Measurements from ENCODE around the gene SIRPD.
"Not testable (repeated sequence)": the region's sequence is repeated elsewhere in the genome, so short reads cannot be mapped to it uniquely, and the experiment has no call there.

SIRPD gene

DNA sequence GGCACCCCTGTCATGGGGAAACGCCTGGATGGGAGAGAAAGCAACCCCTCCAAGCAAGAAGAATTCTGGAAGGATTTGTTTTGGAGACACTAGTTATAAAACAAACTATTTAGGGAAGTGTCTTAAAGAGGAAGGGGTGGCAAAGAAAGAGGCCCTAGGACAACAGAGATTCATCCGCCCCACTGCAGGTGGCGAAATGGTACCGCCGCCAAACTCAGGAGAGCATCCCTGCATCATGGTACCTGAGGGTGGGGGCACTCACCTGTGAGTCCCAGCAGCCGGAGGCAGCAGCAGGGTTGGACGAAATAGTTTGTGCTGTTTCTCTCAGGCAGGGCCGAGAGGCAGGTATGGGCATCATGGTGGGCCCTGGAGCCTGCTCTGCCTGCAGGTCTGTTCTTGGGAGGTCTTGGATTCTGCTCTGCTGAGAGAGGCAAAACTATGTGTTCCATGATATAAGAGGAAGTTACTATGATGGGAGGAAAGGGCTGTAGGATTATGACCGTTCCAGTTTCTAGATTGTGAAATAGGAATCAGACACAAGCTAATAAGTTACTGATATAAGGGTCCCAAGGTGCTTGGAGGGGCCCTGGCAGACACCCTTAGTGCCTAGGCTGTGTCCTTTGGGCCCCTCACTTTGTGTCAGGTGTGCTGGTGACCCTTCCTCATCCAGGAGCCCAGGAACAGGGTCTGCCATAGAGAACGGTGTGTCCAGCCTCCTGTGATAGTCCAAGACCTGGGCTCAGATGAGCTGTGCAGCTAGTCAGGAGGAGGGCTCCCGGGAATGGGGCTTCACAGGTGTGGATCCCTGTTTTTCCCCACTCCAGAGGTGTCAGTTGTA lies 20.4 kb downstream of the SIRPD start:
- no peak for DNase-seq

GRCh38 chr20:1535420-1536175 lies 21.9 kb downstream of the SIRPD start:
- DNase-seq = no peak

- no peak for DNase-seq
Measured at GRCh38 chr20:1534526-1534925, 23.0 kb downstream of the SIRPD start.

- no peak for DNase-seq
Measured at GRCh38 chr20:1533059-1533458, 24.4 kb downstream of the SIRPD start.

- DNase-seq = peak; percentile 39
Measured at GRCh38 chr20:1528811-1529210, 28.7 kb downstream of the SIRPD start.

GRCh38 chr20:1527923-1528322 lies 29.6 kb downstream of the SIRPD start:
- no peak for DNase-seq

DNA sequence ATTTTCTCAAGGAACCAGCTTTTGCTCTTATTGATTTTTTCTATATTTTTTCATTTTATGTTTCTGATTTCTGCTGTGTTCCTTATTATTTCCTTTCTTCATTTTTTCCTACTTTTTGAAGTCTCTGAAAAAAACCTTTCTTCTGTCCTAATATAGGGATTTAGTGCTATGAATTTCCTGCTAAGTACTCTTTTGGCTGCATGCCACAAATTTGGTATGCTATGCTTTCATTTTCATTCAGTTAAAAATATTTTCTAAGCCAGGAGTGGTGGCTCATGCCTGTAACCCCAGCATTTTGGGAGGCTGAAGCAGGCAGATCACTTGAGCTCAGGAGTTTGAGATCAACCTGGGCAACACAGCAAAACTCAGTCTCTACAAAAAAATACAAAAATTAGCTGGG lies 30.6 kb downstream of the SIRPD start:
- DNase-seq = no peak

DNA sequence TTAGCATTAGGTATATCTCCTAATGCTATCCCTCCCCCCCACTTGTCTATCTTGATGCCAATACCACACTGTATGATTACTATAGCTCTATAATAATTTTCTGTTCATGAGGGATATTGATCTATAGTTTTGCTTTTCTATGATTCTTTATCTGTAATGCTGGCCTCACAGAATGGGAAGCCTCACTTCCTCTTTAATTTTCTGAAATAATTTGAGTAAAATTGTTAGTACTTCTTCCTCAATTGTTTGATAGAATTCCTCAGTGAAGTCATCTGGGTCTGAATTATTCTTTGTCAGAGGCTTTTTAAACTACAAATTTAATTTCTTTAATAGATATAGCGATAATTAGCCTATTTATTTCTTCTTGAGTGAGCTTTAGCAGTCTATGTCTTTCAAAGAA lies 31.2 kb downstream of the SIRPD start:
- DNase-seq = no peak

DNA sequence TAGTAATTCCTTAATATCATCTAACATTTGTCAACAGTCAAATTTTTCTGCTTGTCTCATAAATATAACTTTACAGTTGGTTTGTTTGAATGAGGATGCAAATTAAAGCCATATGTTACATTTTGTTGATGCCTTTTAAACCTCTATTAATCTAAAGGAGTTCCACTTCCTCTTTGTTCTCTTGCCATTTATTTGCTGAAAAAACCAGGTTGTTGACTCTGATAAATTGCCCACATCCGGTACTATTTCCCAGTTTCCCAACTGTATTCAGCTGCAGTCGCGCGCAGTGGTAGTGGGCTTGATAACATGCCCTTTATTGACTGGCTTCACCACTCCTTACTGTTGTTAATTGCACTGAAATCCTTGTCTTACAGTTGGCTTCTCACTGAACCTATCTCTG lies 33.5 kb downstream of the SIRPD start:
- DNase-seq = no peak

GRCh38 chr20:1517010-1517409 lies 40.5 kb downstream of the SIRPD start:
- no peak for DNase-seq

- no peak for DNase-seq
Measured at GRCh38 chr20:1513801-1514200, 43.7 kb downstream of the SIRPD start.

GRCh38 chr20:1509237-1509636 lies 48.3 kb downstream of the SIRPD start:
- peak; percentile 7 for DNase-seq

DNA sequence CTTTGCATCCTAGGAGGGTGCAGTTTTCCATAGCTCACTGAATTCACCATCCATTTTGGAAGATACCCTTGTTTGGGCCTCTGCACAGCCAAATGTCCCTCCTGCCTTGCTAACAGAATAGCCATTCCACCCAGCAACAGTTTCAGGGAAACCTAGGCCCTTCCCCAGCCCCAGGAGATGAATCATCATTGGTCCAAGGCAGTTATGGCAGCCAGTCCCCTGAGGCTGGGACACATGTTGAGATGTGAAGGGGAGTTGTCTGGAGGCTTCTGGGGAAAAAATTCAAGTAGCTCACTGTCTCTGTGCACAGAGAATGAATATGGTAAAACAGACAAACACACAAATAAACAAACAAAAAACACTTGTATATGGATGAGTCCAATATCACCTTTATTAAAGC lies 48.9 kb downstream of the SIRPD start:
- no peak for DNase-seq

GRCh38 chr20:1507276-1507675 lies 50.2 kb downstream of the SIRPD start:
- DNase-seq = no peak

GRCh38 chr20:1505871-1506270 lies 51.6 kb downstream of the SIRPD start:
- peak; percentile 59 for DNase-seq

DNA sequence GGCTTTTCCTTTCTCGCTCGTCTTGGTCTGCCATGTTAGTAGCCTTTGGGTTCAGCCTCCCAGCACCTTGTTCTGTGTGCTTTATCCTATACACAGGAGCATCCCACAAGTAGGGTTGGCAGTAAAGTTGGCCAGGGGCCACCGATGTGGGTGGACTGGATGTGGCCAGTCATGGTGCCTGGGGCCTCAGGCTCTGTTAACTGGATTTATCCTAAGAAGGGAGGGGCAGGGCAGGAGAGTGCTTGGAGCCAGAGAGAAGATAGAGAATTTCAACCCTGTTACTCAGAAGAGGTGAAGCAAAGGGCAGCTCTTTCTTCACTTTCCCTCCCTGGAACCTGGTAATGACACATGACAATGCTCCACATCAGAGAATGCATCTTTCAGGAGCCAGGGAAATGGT lies 52.1 kb downstream of the SIRPD start:
- DNase-seq = peak; percentile 89

GRCh38 chr20:1503564-1504227 lies 53.8 kb downstream of the SIRPD start:
- peak; percentile 73 for DNase-seq

DNA sequence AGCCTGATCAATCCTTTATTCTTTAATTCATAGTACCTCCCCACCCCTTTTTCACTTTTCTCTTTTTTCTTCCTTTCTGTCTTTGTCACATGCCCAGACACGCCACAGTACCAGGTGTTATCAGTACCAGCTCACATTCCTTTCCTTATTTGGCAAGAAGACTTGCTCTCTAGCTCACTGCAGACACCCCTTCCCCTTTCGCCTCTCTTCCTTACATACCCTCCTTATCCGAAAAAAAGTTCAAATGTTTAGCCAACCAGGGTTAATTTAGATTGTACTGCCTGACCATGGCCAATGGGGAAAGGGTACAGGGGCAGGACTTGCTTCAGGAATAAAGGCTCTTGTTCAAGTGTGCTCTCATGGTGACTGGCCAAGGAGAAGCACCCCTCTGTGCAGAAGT lies 57.0 kb downstream of the SIRPD start:
- no peak for DNase-seq

DNA sequence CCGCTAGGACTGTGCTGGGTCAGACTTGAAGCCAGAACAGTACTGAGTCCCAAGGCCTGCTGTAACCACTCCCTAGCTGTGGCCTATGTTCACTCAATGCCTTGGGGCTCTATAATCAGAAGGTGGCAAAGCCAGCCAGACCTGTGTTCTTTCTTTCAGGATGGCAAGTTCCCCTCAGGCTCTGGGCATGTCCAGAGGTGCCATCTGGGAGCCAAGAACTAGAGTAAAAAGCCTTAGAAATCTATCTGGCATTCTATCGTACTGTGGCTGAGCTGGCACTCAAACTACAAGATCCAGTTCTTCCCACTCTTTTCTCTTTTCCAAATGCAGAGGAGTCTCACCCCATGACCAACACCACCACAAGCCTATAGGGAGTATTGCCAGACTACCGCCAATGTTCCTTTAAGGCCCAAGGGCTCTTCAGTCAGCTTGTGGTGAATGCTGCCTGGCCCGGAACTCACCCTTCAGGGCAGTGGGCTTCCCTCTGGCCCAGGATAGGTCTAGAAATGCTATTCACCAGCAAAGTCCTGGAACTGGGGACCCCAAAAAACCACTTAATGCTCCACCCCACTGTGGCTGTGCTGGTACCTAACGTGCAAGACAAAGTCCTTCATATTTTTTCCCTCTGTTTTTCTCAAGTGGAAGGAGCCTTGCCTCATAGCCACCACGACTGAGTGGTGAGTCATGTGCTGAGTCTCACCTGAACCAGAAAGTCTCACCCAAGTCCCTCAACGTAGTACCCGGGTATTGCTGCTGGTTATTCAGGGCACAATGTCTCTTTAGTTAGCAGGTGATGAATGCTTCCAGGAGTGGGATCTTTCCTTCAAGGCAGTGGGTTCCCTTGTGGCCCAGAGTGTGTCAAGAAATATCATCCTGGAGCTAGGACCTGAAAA lies 57.7 kb downstream of the SIRPD start:
- no peak for DNase-seq

DNA sequence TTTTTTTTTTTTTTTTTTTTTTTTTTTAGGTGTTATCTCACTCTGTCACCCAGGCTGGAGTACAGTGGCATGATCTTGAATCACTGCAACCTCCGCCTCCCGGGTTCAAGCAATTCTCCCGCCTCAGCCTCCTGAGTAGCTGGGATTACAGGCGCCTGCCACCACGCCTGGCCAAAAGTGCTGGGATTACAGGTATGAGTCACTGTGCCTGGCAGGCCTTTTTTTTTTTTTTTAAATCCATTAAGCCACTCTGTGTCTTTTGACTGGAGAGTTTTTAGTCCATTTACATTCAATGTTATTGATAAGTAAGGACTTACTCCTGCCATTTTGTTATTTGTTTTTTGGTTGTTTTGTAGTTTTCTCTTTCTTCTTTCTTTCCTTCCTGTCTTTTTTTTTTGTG lies 60.1 kb downstream of the SIRPD start:
- DNase-seq = not testable (repeated sequence)

GRCh38 chr20:1496930-1497329 lies 60.6 kb downstream of the SIRPD start:
- no peak for DNase-seq

DNA sequence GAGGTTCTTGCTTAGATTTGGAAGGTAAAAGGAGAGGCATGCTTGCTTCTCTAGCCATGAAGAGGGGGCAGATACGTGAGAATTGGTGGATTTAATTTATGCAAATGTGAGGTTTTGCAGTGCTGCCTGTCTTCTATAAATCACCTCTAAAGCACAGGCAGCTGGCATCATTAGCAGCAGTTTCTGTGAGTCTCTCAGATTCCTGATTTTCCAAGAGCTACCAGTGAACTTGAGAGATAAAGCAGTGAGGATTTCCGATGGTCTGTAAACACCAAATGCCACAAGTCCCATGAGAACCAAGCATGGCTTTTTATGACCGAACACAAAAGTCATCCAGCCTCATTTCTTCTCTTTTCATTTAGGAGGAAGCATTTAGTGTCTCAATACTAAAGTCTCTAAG lies 63.1 kb downstream of the SIRPD start:
- no peak for DNase-seq

DNA sequence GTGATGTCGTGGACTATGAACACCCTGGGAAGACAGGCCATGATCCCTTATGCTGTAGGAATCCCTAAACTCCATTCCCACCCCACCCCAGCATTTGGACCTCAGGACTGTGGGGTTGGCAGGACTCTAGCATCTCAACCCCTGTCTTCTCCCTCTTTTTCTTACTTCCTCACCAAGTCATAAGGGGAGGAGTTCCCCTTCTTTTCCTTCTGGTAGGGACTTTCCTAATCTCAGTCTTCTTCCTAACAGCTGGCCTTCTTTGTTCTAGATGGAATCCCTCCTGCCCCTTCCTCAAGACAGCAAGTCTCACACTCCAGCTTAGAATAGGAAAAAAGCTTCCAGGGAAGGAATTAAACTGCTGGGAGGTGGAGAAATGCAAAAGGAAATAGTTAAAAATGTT lies 64.0 kb downstream of the SIRPD start:
- DNase-seq = no peak
